PC-9 (cell line): ENCODE measurements around the gene KRTAP6-3. TPM values are rescaled to one million over a fixed set of nuclear protein-coding genes. Genes with fewer than 3 reads are reported as not detected.

Experiments used
- BruUV-seq: library from RNA; stranded (reverse); fragments of 400-500 nt; replicated peaks from 2 replicates; lab custom pipeline; 2021; lab: Mats Ljungman, UMichigan
- CTCF ChIA-PET: fragments of 300-600 bp; sonication (Branson Sonifier 250); formaldehyde crosslinking; loops from one replicate; lab custom pipeline; 2022; ENCODE audit warnings: antibody characterized with exemption; lab: Charles Lee
- POLR2A ChIA-PET: fragments of 300-600 bp; sonication (Branson Sonifier 250); formaldehyde crosslinking; loops from one replicate; lab custom pipeline; 2022; ENCODE audit warnings: antibody characterized with exemption; ENCODE audit not compliant: unreplicated experiment; lab: Charles Lee
- DNase-seq, 2 experiments: peaks; one replicate each; pipeline versions ENCODE4 v3.0.0 to v3.0.0-alpha.2; 2015 to 2022; ENCODE audit warnings: mixed read lengths in 1 of 2
- H2AFZ ChIP-seq: fragments of 200-600 bp; sonication (generic); 2 replicates; pipeline ENCODE4 v1.8.1; 2017; ENCODE audit warnings: antibody characterized with exemption
- H3F3A ChIP-seq: fragments of 200-600 bp; sonication (generic); 2 replicates; pipeline ENCODE4 v1.8.1; 2017; ENCODE audit warnings: antibody characterized with exemption, mild to moderate bottlenecking, low read depth; ENCODE audit not compliant: insufficient read depth
- H3K27ac ChIP-seq: fragments of 200-600 bp; sonication (generic); 2 replicates; pipeline ENCODE4 v1.6.1; 2016; ENCODE audit warnings: mixed run types
- H3K27me3 ChIP-seq: fragments of 200-600 bp; sonication (generic); 2 replicates; pipeline ENCODE4 v1.6.1; 2016; ENCODE audit warnings: low read depth, mixed run types; ENCODE audit not compliant: insufficient read depth
- H3K36me3 ChIP-seq: fragments of 200-600 bp; sonication (generic); 2 replicates; pipeline ENCODE4 v1.6.1; 2016; ENCODE audit warnings: low read depth, mixed run types
- H3K4me1 ChIP-seq: fragments of 200-600 bp; sonication (generic); replicated peaks from 2 replicates; pipeline ENCODE4 v1.6.1; 2016; ENCODE audit warnings: mixed run types; ENCODE audit not compliant: insufficient read depth
- H3K4me2 ChIP-seq: fragments of 200-600 bp; sonication (generic); 2 replicates; pipeline ENCODE4 v1.6.1; 2017; ENCODE audit warnings: mixed run types
- H3K4me3 ChIP-seq: fragments of 200-600 bp; sonication (generic); 2 replicates; pipeline ENCODE4 v1.6.1; 2016; ENCODE audit warnings: mixed run types
- H3K79me2 ChIP-seq: fragments of 200-600 bp; sonication (generic); 2 replicates; pipeline ENCODE4 v1.6.1; 2017; ENCODE audit warnings: low read depth, mixed run types
- H3K9me2 ChIP-seq: fragments of 200-600 bp; sonication (generic); 2 replicates; pipeline ENCODE4 v1.8.1; 2017; ENCODE audit warnings: mild to moderate bottlenecking; ENCODE audit not compliant: insufficient read depth
- H3K9me3 ChIP-seq: fragments of 200-600 bp; sonication (generic); 2 replicates; pipeline ENCODE4 v1.8.1; 2016; ENCODE audit warnings: low read depth; ENCODE audit not compliant: insufficient read depth
- H4K20me1 ChIP-seq: fragments of 200-600 bp; sonication (generic); 2 replicates; pipeline ENCODE4 v1.8.1; 2017; ENCODE audit not compliant: insufficient read depth
- EZH2 ChIP-seq: fragments of 200-600 bp; sonication (generic); IDR thresholded peaks from 2 replicates; pipeline ENCODE4 v1.8.0; 2017; ENCODE audit warnings: antibody characterized with exemption, low read depth
- intact Hi-C: fragments of 100-400 bp; cut with micrococcal nuclease; formaldehyde crosslinking; loops from one replicate; pipeline ENCODE4 v1.10.0; 2022; ENCODE audit not compliant: unreplicated experiment
- total RNA-seq: library from RNA; stranded (reverse); gene quantifications from 2 replicates; pipeline ENCODE4 v1.2.3, GENCODE V29; 2021
- TF ChIP-seq, protein P1 (sequence below): fragments of 200-600 bp; sonication (generic); conservative IDR thresholded peaks from 2 replicates; pipeline ENCODE4 v1.6.1; 2017; ENCODE audit warnings: mixed run types, antibody characterized with exemption, mild to moderate bottlenecking, moderate library complexity

Gene KRTAP6-3
- total RNA-seq, 1 experiment from 2014 or later, result not detected

DNA sequence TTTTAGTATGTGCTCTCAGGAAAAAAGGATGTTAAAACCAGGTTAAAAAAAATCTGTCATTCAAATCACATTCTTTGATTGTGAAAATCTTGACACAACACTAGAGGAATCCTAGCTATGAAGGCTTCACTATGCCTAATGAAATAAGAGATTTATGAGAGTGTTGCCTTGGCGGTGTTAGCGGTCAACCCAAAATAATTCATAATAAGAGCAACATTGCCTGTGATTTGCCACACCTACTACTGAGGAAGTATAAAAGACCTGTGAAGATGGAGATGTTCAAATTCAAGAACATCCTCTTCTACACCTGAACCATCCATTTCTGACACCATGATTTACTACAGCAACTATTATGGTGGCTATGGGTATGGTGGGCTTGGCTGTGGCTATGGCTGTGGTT is 23.9 kb downstream of the KRTAP6-3 start, which contains the start of gene KRTAP20-1:
TSS of gene KRTAP20-1 (plus strand) at position 301 of the 400 bp plus-strand sequence. CDS start at position 331, 30 bp downstream.
- H3F3A ChIP-seq, result no peaks in the 10 kb centered on the region
- no peaks in the 10 kb centered on the region for H4K20me1 ChIP-seq
- no peaks in the 10 kb centered on the region for H3K36me3 ChIP-seq
- no peaks in the 10 kb centered on the region for H3K4me1 ChIP-seq
- DNase-seq, result no peak
- CTCF ChIA-PET, result no interaction called here
- H3K4me3 ChIP-seq, result no peak within 1 kb of the TSS
- no peak within 1 kb of the TSS for H3K27ac ChIP-seq
- no peak within 1 kb of the TSS for H3K4me2 ChIP-seq
- TF ChIP-seq, protein P1, sequence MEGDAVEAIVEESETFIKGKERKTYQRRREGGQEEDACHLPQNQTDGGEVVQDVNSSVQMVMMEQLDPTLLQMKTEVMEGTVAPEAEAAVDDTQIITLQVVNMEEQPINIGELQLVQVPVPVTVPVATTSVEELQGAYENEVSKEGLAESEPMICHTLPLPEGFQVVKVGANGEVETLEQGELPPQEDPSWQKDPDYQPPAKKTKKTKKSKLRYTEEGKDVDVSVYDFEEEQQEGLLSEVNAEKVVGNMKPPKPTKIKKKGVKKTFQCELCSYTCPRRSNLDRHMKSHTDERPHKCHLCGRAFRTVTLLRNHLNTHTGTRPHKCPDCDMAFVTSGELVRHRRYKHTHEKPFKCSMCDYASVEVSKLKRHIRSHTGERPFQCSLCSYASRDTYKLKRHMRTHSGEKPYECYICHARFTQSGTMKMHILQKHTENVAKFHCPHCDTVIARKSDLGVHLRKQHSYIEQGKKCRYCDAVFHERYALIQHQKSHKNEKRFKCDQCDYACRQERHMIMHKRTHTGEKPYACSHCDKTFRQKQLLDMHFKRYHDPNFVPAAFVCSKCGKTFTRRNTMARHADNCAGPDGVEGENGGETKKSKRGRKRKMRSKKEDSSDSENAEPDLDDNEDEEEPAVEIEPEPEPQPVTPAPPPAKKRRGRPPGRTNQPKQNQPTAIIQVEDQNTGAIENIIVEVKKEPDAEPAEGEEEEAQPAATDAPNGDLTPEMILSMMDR, result no peak
- TF ChIP-seq EZH2, result no peak
- H3K27me3 ChIP-seq, result no peaks in the 10 kb centered on the region
- BruUV-seq, result no TSS peak
- H2AFZ ChIP-seq, result no peak within 1 kb of the TSS
- H3K9me2 ChIP-seq, result no peaks in the 10 kb centered on the region
- intact Hi-C loops, result no loop called here
- H3K9me3 ChIP-seq, result no peaks in the 10 kb centered on the region
- H3K79me2 ChIP-seq, result no peaks in the 10 kb centered on the region
- POLR2A ChIA-PET, result no interaction called here

DNA sequence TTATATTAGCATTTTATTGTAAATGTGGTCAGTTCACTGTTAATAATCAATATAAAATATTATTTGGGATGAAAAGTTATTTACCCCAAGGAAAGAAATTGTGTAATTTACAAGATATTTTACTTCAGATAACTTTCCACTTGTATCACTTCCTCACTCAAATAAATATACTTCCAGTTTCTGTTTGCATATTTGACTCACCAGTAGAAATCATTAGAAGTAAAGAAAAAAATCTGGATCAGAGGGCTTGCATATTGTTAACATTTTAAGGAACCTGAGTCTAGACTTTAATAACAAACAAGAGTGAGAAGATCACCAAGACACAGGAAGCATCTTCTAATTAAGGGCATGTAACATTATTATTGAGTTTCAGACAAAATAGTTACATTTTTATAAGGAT is 27.8 kb downstream of the KRTAP6-3 start:
- CTCF ChIA-PET, result no interaction called here

DNA sequence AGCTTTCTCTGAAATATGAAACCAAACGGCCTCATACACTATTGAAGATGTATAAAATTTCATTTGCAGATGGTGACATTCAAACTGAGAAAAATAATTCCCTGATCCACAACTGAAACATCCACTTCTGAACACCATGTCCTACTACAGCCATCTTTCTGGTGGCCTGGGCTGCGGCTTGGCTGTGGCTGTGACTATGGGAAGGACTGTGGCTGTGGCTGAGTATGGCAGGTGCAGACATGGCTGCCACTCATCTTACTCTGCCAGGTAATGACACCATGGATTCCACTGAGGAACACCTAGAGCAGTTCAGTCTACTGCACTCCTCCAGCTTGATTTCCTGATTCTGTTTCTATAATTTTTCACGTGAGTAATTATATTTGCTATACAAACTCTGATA is 28.3 kb downstream of the KRTAP6-3 start, which contains the start of gene KRTAP20-4:
TSS of gene KRTAP20-4 (plus strand) at position 106 of the 400 bp plus-strand sequence.
- Histone ChIP-seq H3F3A (no peaks in the 10 kb centered on the region), H3K27ac (no peak within 1 kb of the TSS), H3K4me1 (no peaks in the 10 kb centered on the region)

More for the DNA sequence above, 27.8 kb downstream of the KRTAP6-3 start:
- no peaks in the 10 kb centered on the region for H3K4me1 ChIP-seq
- intact Hi-C loops, result no loop called here
- POLR2A ChIA-PET, result no interaction called here
- no peaks in the 10 kb centered on the region for H3K36me3 ChIP-seq
- no peaks in the 10 kb centered on the region for H3K9me3 ChIP-seq
- H3K27me3 ChIP-seq, result no peaks in the 10 kb centered on the region
- no peaks in the 10 kb centered on the region for H4K20me1 ChIP-seq
- no peak overlapping the region for H3K4me3 ChIP-seq
- no peaks in the 10 kb centered on the region for H3K9me2 ChIP-seq
- H2AFZ ChIP-seq, result 0 out of 2 replicates have a peak overlapping the region, but pooled peaks have one; percentile 52
- no TSS peak for BruUV-seq
- no peak overlapping the region for H3K4me2 ChIP-seq
- H3K79me2 ChIP-seq, result no peaks in the 10 kb centered on the region
- no peak for DNase-seq
- TF ChIP-seq, protein P1, result no peak
- TF ChIP-seq EZH2, result no peak
- no peaks in the 10 kb centered on the region for H3F3A ChIP-seq
- no peak overlapping the region for H3K27ac ChIP-seq

More for the DNA sequence above, 28.3 kb downstream of the KRTAP6-3 start, which contains the start of gene KRTAP20-4:
- H3K79me2 ChIP-seq, result no peaks in the 10 kb centered on the region
- H4K20me1 ChIP-seq, result no peaks in the 10 kb centered on the region
- H3K36me3 ChIP-seq, result no peaks in the 10 kb centered on the region
- no peak within 1 kb of the TSS for H3K4me3 ChIP-seq
- TF ChIP-seq, protein P1, result no peak
- no peak for DNase-seq
- intact Hi-C loops, result no loop called here
- H3K27me3 ChIP-seq, result no peaks in the 10 kb centered on the region
- no peaks in the 10 kb centered on the region for H3K9me2 ChIP-seq
- BruUV-seq, result no TSS peak
- no peaks in the 10 kb centered on the region for H3K9me3 ChIP-seq
- H3K4me2 ChIP-seq, result no peak within 1 kb of the TSS
- 0 out of 2 replicates have a peak within 1 kb of the TSS, but pooled peaks have one; percentile 52 for H2AFZ ChIP-seq
- ChIA-PET CTCF (no interaction called here), POLR2A (no interaction called here)
